Stimulated activated CD4-positive, alpha-beta T cell treated with anti-CD3 and anti-CD28 coated beads, Interleukin-15, amount 100 ng/mL, for 48 hours (primary cell): Measurements from ENCODE around the gene DCDC2B.
"Not testable (repeated sequence)": the region's sequence is repeated elsewhere in the genome, so short reads cannot be mapped to it uniquely, and the experiment has no call there.

Experiments used
- DNase-seq, 2 donors: peaks; one replicate each; pipeline ENCODE4 v3.0.0-alpha.2; 2020; ENCODE audit warnings: low read depth in 2 of 2

DCDC2B gene

GRCh38 chr1:32208891-32209328 lies at the start of gene DCDC2B:
Gene DCDC2B (plus strand): TSS chr1:32209089. CDS start chr1:32209094, 5 bp downstream.
- no peak for DNase-seq

GRCh38 chr1:32159189-32159588 lies 49.7 kb upstream of the DCDC2B start:
- DNase-seq: no peak

GRCh38 chr1:32163405-32163804 lies 45.5 kb upstream of the DCDC2B start:
- DNase-seq: no peak

DNA sequence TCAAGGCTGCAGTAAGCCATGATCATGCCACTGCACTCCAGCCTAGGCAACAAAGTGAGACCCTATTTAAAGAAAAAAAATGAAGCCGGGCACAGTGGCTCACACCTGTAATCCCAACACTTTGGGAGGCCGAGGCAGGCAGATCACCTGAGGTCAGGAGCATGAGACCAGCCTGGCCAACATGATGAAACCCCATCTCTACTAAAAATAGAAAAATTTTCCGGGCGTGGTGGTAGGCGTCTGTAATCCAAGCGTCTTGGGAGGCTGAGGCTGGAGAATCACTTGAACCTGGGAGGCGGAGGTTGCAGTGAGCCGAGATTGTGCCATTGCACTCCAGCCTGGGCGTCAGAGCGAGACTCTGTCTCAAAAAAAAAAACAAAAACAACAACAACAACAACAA lies 43.3 kb upstream of the DCDC2B start:
- not testable (repeated sequence) for DNase-seq

- DNase-seq: no peak
Observed at GRCh38 chr1:32170991-32171390, 37.9 kb upstream of the DCDC2B start.

- no peak for DNase-seq
Observed at GRCh38 chr1:32172621-32173245, 36.2 kb upstream of the DCDC2B start.

DNA sequence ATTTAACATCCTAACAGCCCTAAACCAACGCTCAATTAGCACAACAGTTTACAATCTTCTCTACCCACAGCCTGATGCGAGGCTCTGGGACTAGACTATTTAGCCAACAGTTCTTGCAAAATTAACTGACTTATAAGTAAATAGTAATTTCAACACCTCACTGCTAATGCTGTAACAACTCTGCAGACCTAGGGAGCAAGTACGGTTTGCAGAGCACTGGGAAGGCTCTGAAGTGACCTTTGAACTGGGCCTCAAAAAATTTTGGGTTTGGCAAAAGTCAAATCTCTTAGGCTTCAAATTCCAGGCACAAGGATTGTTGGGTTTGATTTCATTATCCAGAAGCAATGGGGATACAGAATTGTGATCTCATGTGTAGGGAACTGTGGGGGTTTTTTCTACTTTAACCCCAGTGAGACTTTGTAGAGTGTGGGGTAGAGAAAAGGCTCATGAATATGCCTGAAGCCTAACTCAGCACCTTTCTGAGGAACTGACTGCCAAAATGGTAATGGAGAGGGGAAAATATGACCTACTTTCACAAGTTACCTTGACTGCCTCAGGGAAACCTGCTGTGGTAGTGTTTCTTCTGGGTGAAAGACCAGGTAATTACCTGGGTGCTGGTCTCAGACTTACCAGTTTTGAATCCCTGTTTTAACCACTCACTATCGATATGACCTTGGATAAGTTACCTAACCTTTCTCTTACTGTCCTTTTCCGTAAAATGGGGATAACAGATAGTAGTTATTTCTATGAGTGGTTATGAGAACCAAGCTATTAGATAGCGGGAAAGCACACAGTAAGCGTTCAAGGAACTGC lies 30.3 kb upstream of the DCDC2B start:
- no peak for DNase-seq

GRCh38 chr1:32179193-32179442 lies 29.8 kb upstream of the DCDC2B start:
- DNase-seq: no peak

GRCh38 chr1:32179443-32180185 lies 29.3 kb upstream of the DCDC2B start, which contains the start of gene TXLNA:
Gene TXLNA (plus strand): TSS chr1:32179675. CDS start chr1:32180346, 671 bp downstream.
- DNase-seq: peak; percentile 86 to 90

DNA sequence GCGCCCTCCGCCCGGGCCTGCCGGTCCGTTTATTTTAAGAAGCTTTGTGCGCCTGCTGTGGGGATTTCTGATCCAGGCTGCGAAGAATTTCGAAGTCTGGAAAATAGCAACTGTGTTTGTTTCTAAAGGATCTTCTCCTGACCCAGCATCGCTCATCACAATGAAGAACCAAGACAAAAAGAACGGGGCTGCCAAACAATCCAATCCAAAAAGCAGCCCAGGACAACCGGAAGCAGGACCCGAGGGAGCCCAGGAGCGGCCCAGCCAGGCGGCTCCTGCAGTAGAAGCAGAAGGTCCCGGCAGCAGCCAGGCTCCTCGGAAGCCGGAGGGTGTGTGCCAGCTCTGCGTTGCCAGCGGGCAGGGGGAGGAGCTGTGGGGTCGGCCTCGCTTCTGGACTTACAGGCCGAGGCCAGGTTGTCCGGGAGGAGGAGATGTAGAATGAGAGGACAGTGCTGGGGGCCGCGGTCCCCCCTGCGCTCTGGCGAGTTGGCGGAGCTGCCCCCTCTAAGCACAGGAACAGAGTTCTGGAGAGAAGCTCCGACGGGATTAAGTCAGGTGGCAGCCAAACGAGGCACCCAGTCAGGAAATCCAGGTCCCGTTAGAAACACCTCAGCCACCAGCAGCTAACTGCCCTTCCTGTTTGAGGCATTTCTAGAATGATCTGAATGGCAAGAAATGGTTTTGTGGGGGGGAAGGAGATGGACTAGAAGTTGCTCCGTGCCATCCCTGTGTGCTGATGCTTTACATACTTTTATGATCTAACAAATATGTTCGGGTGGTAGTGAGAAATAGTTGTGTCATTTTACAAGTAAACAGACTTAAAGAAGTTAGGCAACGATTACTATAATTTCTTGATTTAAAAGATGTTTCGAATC lies 28.5 kb upstream of the DCDC2B start:
- peak; percentile 10 to 21 for DNase-seq

- DNase-seq: no peak
Observed at GRCh38 chr1:32181065-32181464, 27.8 kb upstream of the DCDC2B start.

DNA sequence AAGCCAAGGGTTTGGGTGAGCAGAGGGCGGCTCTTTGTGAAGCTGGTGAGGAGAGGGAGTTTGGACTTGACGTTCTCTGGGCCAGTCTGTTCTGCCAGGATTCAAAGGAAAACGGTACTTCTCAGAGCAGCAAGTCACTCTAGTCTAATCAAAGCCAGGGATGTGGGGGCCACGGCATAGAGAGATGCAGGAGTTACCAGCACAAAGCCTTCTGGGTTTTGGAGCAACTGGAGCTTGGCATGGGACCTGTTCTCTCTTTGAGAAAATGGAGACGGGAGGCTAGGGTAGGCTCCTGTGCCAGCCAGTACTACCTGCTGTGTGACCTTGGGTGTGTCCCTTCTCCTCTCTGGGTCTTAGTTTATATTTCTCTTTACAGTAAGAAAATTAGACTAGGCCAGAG lies 27.3 kb upstream of the DCDC2B start:
- DNase-seq: no peak

- DNase-seq: no peak
Observed at GRCh38 chr1:32182060-32182459, 26.8 kb upstream of the DCDC2B start.

GRCh38 chr1:32184650-32185049 lies 24.2 kb upstream of the DCDC2B start:
- DNase-seq: no peak

GRCh38 chr1:32186077-32186476 lies 22.8 kb upstream of the DCDC2B start:
- no peak for DNase-seq

DNA sequence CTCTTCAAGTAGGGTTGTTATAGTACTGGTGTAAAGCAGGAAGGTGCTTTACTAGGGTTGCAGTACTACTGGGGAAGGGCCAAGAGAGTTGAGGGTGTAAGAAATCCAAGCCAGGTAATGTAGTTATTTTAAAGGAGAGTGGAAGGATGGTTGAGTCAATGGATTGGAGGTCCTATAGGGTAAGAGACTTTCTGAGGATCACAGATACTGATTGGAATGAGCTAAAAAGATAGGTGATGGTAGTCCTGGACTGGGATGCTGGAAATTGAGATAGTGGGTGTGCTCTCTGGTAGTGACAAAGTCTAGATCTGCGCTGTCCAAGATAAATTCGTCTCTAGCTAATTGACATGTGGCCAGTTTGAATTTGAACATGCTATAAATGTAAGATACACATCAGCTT lies 22.4 kb upstream of the DCDC2B start:
- DNase-seq: no peak

DNA sequence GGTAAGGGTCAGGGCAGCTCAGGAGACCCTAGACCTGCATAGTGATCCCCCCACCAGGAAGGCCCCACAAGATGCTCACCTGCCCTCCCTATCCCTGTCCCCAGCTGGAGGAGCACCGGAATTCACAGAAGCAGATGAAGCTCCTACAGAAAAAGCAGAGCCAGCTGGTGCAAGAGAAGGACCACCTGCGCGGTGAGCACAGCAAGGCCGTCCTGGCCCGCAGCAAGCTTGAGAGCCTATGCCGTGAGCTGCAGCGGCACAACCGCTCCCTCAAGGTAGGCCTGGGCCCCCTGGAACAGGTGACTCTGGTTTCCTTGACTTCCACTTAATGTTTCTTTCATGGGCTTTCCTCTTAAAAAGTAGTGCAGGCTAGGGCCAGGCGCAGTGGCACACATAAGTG lies 21.0 kb upstream of the DCDC2B start:
- DNase-seq: no peak

DNA sequence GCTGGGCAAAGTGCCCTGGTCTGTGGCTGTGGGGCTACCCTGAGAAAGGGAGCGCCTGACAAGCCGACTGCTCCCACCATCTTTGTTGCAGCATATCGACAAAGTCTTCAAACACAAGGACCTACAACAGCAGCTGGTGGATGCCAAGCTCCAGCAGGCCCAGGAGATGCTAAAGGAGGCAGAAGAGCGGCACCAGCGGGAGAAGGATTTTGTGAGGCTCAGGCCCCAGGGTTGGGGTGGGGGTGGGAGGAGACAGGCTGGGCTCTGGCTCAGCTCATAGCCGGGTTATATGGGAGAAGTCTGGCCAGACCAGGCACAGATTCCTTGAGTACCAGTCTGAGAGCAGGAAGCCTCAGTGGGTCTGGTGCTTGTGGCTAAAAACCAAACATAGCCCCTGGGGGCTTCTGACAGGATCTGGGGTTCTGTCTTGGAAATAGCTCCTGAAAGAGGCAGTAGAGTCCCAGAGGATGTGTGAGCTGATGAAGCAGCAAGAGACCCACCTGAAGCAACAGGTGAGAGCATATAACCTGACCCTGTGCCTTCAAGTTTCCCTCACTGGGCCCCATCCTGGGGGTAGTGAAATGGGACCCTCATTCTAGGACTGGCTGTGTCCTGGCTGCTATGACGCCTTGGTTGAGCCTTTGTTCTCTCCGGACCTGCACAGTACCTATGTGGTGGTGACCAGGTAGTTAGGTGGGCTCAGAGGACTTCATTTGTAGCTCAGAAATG lies 16.5 kb upstream of the DCDC2B start:
- no peak for DNase-seq

DNA sequence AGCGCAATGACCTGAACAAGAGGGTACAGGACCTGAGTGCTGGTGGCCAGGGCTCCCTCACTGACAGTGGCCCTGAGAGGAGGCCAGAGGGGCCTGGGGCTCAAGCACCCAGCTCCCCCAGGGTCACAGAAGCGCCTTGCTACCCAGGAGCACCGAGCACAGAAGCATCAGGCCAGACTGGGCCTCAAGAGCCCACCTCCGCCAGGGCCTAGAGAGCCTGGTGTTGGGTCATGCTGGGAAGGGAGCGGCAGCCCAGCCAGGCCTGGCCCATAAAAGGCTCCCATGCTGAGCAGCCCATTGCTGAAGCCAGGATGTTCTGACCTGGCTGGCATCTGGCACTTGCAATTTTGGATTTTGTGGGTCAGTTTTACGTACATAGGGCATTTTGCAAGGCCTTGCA lies 13.9 kb upstream of the DCDC2B start:
- DNase-seq: no peak

GRCh38 chr1:32195531-32195930 lies 13.4 kb upstream of the DCDC2B start:
- no peak for DNase-seq
